HG03521 (cell line): ENCODE measurements around the gene SATL1.
"Not testable (repeated sequence)": the region's sequence is repeated elsewhere in the genome, so short reads cannot be mapped to it uniquely, and the experiment has no call there.

Experiments
- ATAC-seq: cut with Tn5 transposase; IDR thresholded peaks from one replicate; pipeline ENCODE4 v1.9.1; 2021; ENCODE audit warnings: mild to moderate bottlenecking, moderate library complexity; ENCODE audit not compliant: unreplicated experiment

The SATL1 gene

GRCh38 chrX:85109235-85109634 lies 134.3 kb downstream of the SATL1 start:
- ATAC-seq: no peak

GRCh38 chrX:85108165-85108564 lies 135.4 kb downstream of the SATL1 start:
- no peak for ATAC-seq

- no peak for ATAC-seq
These were observed 136.2 kb downstream of the SATL1 start for GRCh38 chrX:85107407-85107806.

- no peak for ATAC-seq
These were observed 154.2 kb downstream of the SATL1 start for GRCh38 chrX:85089321-85089840.

- ATAC-seq: peak; percentile 70
These were observed 158.7 kb downstream of the SATL1 start for GRCh38 chrX:85084770-85085393.

- ATAC-seq: not testable (repeated sequence)
These were observed 166.3 kb downstream of the SATL1 start for GRCh38 chrX:85077247-85077646.

GRCh38 chrX:85065512-85066198 lies 177.9 kb downstream of the SATL1 start:
- ATAC-seq: no peak

GRCh38 chrX:85052636-85053343 lies 190.8 kb downstream of the SATL1 start:
- no peak for ATAC-seq

GRCh38 chrX:85052205-85052604 lies 191.4 kb downstream of the SATL1 start:
- no peak for ATAC-seq

- ATAC-seq: no peak
These were observed 192.0 kb downstream of the SATL1 start for GRCh38 chrX:85051627-85052026.
